Left ventricle myocardium inferior (tissue), 1 donor: ENCODE results near the gene PSPH. TPM values are rescaled to one million over a fixed set of nuclear protein-coding genes. Genes with fewer than 3 reads are reported as not detected.
"Not testable (repeated sequence)": the region's sequence is repeated elsewhere in the genome, so short reads cannot be mapped to it uniquely, and the experiment has no call there.

Experiments
- DNase-seq: peaks from one replicate; pipeline ENCODE4 v3.0.0-alpha.2; 2020
- H3K27ac ChIP-seq: fragments of 200-600 bp; replicated peaks from 2 replicates; pipeline ENCODE4 v1.8.0; 2021
- H3K27me3 ChIP-seq: fragments of 200-600 bp; 2 replicates; pipeline ENCODE4 v1.8.0; 2021; ENCODE audit warnings: low read depth
- H3K36me3 ChIP-seq: fragments of 200-600 bp; 2 replicates; pipeline ENCODE4 v1.8.0; 2021
- H3K4me1 ChIP-seq: fragments of 200-600 bp; 2 replicates; pipeline ENCODE4 v1.8.0; 2021
- H3K4me3 ChIP-seq: fragments of 200-600 bp; 2 replicates; pipeline ENCODE4 v1.8.0; 2021; ENCODE audit warnings: mild to moderate bottlenecking, moderate library complexity
- H3K9me3 ChIP-seq: fragments of 200-600 bp; replicated peaks from 2 replicates; pipeline ENCODE4 v1.8.0; 2021
- intact Hi-C: fragments of 100-400 bp; cut with micrococcal nuclease; formaldehyde crosslinking; loops from one replicate; pipeline ENCODE4 v1.11.0; 2022
- total RNA-seq: library from RNA; stranded (reverse); fragmentation: NEBNext Ultra II Directional; extraction: Animal tissue kit (Norgen Biotek cat#: 25700); gene quantifications from one replicate; pipeline ENCODE4 v1.2.1, GENCODE V29; 2021
- TF ChIP-seq, protein P1 (sequence below): fragments of 200-600 bp; IDR thresholded peaks from 2 replicates; pipeline ENCODE4 v1.8.0; 2021; ENCODE audit warnings: antibody characterized with exemption, mild to moderate bottlenecking, borderline replicate concordance
- donor health status: DM: no; HTN: yes; CAD: no; lungs with severe emphysema.

The PSPH gene
- total RNA-seq, 1 donor from 2014 or later, result 12.9 TPM

DNA sequence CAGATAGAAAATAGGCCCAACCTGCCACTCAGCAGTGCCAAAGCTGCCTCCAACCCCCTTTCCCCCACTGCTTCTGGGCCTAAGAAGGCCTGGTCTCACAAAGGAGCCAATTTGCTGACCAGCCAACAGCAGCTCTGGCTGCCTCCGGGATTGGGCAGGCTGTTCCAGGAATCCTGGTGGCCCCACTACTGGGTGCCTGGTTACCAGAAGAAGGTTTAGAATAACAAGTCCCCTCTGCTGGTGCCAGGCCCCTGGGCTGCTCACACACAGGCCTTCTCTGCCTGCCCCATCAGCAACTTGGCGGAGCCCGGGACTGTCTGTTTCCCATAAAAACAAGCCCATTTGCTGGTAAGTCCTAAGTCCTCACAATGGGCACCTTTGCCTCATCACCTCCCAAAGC lies 40.3 kb upstream of the PSPH start:
- Histone ChIP-seq H3K4me1 (peaks cover 27% of the 10 kb centered on the region), H3K4me3 (peak overlapping the region; percentile 62), H3K36me3 (peaks cover 25% of the 10 kb centered on the region), H3K27me3 (no peaks in the 10 kb centered on the region), H3K27ac (peak overlapping the region; percentile 90), H3K9me3 (no peaks in the 10 kb centered on the region)
- TF ChIP-seq, protein P1, sequence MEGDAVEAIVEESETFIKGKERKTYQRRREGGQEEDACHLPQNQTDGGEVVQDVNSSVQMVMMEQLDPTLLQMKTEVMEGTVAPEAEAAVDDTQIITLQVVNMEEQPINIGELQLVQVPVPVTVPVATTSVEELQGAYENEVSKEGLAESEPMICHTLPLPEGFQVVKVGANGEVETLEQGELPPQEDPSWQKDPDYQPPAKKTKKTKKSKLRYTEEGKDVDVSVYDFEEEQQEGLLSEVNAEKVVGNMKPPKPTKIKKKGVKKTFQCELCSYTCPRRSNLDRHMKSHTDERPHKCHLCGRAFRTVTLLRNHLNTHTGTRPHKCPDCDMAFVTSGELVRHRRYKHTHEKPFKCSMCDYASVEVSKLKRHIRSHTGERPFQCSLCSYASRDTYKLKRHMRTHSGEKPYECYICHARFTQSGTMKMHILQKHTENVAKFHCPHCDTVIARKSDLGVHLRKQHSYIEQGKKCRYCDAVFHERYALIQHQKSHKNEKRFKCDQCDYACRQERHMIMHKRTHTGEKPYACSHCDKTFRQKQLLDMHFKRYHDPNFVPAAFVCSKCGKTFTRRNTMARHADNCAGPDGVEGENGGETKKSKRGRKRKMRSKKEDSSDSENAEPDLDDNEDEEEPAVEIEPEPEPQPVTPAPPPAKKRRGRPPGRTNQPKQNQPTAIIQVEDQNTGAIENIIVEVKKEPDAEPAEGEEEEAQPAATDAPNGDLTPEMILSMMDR, result no peak
- DNase-seq, result peak; percentile 75
- intact Hi-C loops, result no loop called here

- no peaks in the 10 kb centered on the region for H3K27me3 ChIP-seq
- H3K4me1 ChIP-seq, result peaks cover 34% of the 10 kb centered on the region
- H3K36me3 ChIP-seq, result peaks cover 44% of the 10 kb centered on the region
- intact Hi-C loops, result no loop called here
- H3K4me3 ChIP-seq, result no peak overlapping the region
- no peak for DNase-seq
- no peak overlapping the region for H3K27ac ChIP-seq
- TF ChIP-seq, protein P1, result no peak
- H3K9me3 ChIP-seq, result no peaks in the 10 kb centered on the region
These were observed 36.2 kb upstream of the PSPH start for GRCh38 chr7:56087445-56087844.

- Histone ChIP-seq H3K27ac (no peak overlapping the region), H3K4me3 (no peak overlapping the region), H3K9me3 (no peaks in the 10 kb centered on the region), H3K4me1 (peaks cover 32% of the 10 kb centered on the region), H3K36me3 (peaks cover 51% of the 10 kb centered on the region), H3K27me3 (no peaks in the 10 kb centered on the region)
- no peak for DNase-seq
- TF ChIP-seq, protein P1, result no peak
- intact Hi-C loops, result no loop called here
These were observed 35.5 kb upstream of the PSPH start for GRCh38 chr7:56086761-56087160.

DNA sequence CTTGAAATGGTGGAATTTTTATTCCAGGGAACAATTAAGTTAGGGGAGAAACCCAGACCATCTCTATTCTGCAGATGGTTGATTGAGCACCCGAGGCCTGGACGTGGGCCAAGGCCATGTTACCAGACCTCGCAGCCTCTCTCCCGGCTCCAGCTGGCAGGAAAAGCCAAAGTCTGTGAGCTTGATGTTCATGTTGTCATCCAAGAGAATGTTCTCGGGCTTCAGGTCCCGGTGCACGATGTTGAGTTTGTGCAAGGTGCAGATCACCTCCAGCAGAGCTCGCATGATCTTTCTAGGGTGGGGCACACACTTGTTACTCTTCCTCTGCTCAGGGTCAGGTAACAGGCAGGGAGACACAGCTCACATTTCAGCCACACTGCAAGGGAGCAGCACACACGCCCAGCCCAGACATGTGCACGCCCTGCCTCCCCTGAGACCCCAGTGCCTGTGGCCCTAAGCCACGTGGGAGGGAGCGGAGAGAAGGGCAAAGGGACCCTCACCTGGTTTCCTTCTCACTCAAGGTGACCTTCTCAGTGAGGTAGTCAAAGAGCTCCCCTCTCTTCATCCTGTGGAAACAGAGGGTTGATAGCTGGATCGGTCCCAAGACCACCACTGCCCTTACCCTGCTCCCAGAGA lies 32.0 kb upstream of the PSPH start:
- peak; percentile 72 for DNase-seq
- TF ChIP-seq, protein P1, result no peak
- intact Hi-C loops, result no loop called here
- Histone ChIP-seq H3K4me1 (peaks cover 56% of the 10 kb centered on the region), H3K36me3 (peaks cover 54% of the 10 kb centered on the region), H3K27me3 (no peaks in the 10 kb centered on the region), H3K27ac (peak overlapping the region; percentile 74), H3K9me3 (no peaks in the 10 kb centered on the region), H3K4me3 (no peak overlapping the region)

- Histone ChIP-seq H3K27ac (peak overlapping the region; percentile 95), H3K27me3 (no peaks in the 10 kb centered on the region), H3K4me3 (no peak overlapping the region), H3K9me3 (no peaks in the 10 kb centered on the region), H3K36me3 (peaks cover 43% of the 10 kb centered on the region), H3K4me1 (peaks cover 59% of the 10 kb centered on the region)
- no peak for DNase-seq
- intact Hi-C loops, result no loop called here
- TF ChIP-seq, protein P1, result no peak
These were observed 30.5 kb upstream of the PSPH start for GRCh38 chr7:56081626-56082340.

GRCh38 chr7:56080726-56081435 lies 29.6 kb upstream of the PSPH start:
- intact Hi-C loops, H3K9me3 ChIP-seq: not testable (repeated sequence)
- peak overlapping the region; percentile 95 for H3K27ac ChIP-seq

More at GRCh38 chr7:56080726-56081435, 29.6 kb upstream of the PSPH start:
- DNase-seq, H3K4me3 ChIP-seq, H3K27me3 ChIP-seq: not testable (repeated sequence)
- H3K4me1 ChIP-seq, result peaks cover 59% of the 10 kb centered on the region
- peaks cover 34% of the 10 kb centered on the region for H3K36me3 ChIP-seq
